ENCODE measurements around the gene CAMK1D.
"Not testable (repeated sequence)": the region's sequence is repeated elsewhere in the genome, so short reads cannot be mapped to it uniquely, and the experiment has no call there.

The CAMK1D gene

DNA sequence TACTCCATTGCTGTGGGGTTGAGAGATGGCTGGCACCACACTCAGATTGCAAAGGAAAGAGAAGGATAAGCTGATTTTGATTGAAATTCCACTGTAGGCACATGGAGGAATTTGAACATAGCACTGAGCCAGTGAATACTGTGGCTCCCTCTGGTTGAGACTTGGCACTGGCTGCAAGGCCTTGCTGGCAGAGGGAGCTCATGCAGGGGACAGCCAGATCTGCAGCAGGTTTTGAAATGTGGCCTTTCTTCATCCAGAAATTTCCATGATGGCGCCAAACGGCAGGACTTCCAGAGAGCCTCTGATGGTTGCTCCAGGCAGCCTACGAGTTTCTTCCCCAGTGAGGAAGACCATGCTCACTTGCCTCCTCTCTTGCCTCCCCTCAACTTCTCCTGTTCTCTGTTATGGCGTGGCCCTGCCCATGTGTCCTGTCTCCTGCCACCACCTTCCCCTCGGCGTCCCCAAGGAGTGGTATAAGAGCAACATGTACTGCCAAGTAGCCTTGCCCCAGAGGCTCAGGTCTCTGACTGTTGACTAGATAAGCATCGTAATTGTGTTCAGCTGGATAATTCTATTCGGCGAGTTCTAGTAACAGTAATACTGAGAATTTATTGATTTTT, 386.6 kb downstream of the CAMK1D start:
- no peak for DNase-seq

DNA sequence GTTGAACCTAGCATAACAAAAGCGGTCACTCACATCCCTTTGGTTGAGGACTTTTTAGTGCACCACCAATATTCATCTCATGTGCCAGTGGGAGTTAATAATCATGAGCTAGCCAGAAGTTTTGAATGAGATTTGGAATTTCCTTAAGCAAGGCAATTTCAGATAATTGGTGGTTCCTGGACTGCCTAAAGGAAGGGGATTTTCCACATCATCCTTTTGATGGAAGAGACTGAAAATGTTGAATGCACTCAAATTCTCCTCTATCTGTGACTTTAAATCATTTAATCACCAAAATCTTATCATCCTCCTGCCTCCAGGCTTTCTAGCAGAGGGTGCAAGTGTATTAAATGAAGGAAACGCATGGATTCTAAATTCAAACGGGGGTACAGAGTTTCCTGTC, 391.5 kb downstream of the CAMK1D start:
- DNase-seq, result no peak

DNA sequence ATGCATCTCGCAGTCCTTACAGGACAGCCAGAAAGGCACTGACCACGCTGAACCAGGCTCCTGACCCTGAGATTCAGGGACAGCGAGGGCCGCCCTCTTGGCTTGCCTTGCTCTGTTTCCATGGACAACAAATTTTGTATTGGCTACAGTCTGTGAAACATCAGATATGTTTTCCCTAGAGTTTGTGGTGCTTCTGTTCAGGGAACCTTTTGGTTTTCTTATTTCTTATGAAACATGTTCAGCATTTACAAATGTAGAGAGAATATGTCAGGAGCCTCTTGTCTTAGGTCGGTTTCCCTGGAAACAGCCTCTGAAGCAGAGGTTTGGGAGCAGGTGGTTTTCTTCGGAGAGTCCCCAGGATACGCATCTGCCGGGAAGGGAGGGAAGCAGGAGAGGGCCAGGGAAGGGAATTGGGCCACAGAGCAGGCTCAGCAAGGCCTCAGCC, 392.0 kb downstream of the CAMK1D start:
- DNase-seq, result no peak

DNA sequence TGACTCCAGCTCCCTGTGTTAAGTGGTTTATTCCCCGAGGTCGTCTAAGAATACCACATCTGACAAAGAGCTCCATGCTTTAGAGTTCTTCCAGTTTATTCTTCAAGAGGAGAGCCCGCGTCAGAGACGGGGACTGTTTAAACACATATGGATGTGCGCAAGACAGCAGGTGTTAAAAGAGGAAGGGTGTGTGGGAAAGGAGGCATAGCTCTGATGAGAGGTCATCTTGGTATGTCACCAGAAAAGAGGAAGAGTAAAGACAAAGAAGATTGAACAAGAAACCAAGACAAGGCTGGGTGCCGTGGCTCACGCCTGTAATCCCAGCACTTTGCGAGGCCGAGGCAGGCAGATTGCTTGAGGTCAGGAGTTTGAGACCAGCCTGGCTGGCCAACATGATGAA, 393.4 kb downstream of the CAMK1D start:
- no peak for DNase-seq

DNA sequence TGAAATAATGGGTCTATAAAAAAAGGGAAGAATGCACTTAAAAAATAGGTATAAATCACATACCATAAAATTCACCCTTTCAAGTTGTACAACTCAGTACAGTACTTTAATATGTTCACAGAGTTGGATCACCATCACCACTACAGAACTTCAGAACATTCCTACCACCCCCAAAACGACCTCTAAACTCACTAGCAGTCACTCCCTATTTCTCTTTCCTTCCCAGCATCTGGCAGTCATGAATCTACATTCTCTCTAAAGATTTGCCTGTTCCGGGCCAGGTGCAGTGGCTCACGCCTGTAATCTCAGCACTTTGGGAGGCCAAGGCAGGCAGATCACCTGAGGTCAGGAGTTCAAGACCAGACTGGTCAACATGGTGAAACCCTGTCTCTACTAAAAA, 394.1 kb downstream of the CAMK1D start:
- DNase-seq, result not testable (repeated sequence)

DNA sequence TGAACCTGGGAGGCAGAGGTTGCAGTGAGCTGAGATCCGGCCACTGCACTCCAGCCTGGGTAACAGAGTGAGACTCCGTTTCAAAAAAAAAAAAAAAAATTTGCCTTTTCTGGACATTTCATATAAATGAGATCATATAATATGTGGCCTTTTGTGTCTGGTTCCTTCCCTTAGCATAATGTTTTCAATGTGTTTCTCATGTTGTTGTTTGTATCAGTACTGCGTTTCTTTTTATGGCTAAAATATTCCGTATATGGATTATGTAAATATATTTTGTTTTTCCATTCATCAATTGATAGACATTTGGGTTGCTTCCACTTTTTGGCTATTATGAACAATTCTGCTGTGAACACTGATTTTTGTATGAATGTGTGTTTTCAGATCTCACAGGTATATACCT, 394.6 kb downstream of the CAMK1D start:
- no peak for DNase-seq

DNA sequence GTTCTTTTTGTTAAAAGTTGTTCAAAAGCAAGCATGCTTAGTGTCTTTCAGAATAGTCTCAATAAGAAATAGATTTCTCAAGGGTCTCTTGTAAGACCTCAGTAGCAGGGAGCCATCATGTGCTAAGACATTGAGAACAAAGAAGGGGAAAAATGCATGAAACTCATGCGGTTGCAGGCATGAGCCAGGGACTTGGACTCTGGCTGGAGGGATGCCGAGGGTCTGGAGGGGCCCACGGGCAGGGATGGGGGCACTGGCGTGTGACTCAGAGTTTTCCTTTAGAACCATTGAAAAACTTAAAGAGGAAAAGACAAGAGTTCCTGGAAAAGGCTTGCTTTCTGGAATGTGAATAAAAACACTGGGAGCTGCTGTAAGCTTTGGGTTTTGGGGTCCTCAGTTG, 398.8 kb downstream of the CAMK1D start:
- no peak for DNase-seq

DNA sequence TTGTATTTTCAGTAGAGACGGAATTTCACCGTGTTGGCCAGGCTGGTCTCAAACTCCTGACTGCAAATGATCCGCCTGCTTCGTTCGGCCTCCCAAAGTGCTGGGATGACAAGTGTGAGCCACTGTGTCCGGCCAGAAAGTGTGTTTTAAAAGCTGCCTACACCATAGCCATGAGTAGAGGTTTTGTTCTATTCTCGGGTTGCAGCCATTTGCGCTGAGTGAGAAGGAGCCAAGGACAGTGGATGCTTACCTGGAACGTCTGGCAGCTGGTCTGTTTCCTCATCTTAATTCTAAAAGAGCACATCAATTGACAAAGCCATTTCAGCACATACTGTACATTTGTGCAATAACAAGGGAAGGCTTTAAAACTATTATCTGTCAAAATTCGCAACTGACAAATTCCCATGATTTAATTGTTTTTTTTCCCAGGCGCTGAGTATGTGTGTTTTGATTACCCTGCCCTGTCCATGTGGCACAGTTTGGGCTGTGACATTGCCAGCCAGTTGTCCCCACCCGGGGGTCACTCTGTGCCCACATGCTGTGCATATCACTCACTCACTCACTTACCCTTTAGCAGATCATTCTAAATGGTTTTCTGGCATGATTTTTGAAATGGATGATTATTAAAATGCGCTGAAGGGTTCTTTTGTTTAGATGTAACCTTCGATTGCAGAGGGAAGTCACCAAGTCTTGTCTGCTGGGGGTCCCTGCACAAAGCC, 400.6 kb downstream of the CAMK1D start:
- DNase-seq, result no peak

DNA sequence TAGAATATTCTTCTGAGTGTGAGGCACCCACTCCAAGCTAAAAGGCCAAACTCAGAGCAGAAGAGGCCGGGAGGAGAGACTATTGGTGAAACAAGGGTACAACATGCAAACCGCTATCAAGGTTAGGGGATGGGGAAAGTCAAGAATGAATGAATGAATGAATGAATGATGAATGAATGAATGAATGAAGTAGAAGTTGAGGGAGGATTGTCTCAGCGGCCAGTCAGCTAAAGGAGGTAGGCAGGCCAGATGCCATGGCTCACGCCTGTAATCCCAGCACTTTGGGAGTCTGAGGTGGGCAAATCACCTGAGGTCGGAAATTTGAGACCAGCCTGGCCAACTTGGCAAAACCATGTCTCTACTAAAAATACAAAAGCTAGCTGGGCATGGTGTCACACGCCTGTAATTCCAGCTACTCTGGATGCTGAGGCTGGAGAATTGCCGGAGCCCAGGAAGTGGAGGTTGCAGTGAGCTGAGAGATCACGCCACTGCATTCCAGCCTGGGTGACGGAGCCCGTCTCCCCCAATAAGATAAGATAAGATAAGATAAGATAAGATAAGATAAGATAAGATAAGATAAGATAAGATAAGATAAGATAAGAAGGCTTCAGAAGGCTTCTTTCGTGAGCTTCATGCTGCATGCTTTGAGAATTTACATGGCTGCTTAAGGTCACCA, 401.3 kb downstream of the CAMK1D start:
- no peak for DNase-seq

DNA sequence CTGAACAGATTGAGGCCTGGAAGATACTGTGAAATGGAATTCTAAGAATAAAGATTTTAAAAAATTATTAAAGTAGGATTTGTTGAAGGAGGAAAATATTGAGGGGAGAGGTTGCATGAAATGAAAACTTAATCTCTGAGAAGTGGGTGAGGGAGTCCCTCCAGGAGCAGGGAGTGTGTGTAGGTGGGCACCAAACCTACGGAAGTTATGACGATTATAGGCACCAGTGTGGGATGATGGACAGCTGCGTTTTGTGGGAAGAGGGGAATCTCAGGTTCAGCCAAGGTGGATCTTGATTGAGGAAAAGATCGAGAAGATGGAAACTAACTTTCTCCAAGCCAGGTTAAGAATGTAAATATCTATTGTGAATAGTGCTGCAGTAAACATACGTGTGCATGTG, 405.7 kb downstream of the CAMK1D start:
- DNase-seq, result no peak

DNA sequence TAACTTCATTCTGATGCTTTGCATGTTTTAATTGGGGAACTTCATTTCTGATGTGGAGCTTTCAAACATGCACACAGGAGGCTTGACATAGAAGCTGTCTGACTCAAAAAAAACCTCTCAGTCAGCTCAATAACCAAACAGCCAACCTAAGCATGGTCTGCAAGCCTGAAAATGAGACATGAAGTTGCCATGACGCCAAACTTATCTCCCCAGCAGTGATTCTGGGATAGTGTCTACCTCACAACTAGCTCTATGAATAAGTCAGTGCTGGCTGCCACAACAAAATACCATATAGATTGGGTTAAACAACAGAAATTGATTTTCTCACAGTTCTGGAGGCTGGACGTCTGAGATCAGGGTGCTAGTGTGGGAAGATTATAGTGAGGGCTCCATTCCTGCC, 408.0 kb downstream of the CAMK1D start:
- no peak for DNase-seq

DNA sequence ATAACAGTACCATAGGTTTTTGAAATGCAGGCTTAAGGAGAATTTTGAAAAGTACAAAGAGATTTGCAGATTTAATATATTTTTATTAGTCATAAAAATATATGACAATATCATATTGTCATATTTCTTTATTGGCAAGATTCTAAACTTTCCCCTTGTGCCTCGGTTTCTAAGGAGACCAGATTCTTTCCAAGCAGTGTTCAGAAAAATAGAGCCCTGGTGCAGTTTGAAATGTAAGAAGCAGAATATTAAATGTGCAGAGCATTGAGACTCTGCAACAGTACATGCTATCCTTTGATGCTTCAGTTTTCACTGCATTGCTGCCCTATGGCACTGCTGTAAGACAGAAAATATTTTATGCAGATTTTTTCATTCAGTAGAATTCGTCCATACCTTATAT, 408.9 kb downstream of the CAMK1D start:
- DNase-seq, result no peak

DNA sequence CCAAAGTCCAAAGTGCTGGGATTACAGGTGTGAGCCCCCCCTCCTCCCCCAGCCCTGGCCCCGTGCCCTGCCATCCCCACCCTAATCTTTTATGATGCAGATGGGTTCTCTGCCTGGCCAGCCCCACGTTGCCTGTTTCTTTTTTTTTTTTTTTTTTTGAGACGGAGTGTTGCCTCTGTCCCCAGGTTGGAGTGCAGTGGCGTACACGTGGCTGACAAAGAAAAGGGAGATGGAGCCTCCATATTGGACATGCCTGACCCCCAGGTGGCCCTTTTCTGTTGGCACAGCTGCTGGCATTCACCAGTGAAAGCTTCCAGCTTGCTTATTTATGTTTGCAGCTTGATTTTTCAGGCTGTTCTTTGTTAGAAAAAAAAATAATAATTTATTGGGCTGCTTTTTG, 416.9 kb downstream of the CAMK1D start:
- no peak for DNase-seq

DNA sequence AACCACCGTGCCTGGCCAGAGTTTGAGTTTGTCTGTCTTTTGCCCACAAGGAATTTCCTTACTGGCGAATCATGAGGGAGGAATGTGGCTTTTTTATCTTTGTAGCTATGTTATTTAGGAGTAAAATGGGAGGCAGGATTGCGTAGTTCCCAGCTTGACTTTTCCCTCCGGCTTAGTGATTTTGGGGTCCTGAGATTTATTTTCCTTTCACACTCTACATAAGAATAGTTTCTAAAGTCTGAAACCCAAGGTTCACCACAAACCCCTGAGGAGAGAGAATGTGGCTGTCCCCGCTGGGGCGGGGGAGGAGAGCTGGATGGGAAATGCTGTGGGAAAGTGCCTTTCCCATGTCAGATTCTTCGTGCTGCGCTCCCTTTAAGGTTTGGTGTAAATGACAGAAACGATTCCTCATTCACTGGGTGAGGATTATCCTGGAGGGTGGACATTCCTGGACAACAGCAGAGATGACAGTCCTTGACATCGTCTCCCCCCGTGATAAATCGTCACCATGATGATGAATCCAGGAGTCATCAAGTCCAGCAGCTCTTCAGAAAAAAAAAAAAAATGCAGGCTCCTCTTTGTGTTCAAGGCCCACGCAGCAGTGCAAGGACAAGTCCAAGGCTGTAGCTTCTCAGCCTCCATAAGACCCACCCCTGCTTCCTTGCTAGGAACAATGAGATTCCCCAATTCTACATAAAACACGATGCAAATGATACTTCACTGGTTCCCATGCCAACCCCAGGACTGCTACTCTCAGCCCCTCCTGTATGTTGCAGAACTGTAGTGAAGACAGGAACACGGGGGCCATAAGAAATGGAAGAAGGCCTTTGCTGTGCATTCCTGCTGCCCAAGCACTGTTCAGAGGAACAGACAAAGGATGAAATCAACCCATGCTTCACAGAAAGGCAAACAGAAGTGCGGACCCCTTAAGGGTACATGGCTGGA, 419.1 kb downstream of the CAMK1D start:
- no peak for DNase-seq

DNA sequence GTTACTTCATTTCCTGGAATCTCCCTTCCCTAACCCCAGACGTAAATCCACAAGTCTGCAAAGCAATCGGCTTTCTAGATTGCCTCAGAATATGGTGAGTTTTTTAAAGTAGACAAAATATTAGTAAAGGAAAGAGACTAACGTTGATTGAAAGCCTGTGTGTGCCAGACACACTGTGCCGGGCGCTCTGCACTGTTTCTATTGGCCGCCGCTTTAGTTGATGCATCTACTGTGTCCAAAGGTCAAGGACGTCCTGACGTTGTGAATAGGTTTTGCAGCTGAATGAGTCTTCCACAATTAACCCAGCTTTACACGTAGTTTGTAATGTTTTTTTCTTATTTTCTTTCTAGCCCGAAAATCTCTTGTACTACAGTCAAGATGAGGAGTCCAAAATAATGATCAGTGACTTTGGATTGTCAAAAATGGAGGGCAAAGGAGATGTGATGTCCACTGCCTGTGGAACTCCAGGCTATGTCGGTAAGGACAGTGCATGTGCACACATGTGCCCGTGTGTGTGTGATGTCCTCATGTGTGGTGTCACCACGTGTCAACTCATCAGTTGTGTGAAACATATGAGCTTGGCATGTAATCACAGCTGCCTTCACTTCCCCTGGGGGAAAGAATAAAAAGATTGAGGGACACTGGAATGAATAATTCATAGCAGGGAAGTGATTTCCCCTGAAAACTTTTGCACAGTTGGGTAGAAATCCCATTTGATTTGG, 420.1 kb downstream of the CAMK1D start:
- no peak for DNase-seq

DNA sequence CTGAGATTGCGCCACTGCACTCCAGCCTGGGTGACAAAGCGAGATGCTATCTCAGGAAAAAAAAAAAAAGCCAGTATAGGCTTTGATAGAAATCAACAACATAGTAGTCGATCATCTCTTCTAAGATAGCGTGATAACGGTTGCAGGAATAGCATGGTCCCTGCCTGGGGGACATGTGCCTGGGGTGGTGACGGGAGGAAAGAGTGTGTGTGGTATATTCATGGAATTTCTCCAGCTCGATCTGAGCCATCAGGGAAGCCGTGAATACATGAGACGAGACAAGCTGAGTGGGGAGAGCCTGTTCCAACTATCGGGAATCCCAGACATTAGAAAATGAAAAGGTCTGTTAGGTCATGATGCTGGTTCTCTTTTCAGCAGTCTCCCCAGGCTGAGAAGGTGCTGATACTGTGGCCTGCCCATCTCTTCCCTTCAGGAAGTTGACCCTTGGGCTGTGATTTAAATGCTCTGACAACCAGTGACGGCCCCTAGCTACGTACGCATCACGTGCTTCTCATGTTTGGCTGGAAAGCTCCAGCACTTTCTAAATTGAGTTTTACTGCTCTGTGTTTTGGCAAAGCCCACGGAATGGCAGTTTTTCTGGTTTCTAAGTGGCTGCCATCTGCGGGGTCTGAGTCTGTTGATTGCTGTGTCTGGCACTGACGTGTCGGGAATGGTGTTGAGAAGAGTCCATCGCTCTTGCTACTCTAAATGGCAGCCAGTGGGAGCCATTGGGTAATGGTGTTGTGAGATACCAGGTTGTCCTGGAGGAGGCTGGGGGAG, 422.8 kb downstream of the CAMK1D start:
- DNase-seq, result no peak

DNA sequence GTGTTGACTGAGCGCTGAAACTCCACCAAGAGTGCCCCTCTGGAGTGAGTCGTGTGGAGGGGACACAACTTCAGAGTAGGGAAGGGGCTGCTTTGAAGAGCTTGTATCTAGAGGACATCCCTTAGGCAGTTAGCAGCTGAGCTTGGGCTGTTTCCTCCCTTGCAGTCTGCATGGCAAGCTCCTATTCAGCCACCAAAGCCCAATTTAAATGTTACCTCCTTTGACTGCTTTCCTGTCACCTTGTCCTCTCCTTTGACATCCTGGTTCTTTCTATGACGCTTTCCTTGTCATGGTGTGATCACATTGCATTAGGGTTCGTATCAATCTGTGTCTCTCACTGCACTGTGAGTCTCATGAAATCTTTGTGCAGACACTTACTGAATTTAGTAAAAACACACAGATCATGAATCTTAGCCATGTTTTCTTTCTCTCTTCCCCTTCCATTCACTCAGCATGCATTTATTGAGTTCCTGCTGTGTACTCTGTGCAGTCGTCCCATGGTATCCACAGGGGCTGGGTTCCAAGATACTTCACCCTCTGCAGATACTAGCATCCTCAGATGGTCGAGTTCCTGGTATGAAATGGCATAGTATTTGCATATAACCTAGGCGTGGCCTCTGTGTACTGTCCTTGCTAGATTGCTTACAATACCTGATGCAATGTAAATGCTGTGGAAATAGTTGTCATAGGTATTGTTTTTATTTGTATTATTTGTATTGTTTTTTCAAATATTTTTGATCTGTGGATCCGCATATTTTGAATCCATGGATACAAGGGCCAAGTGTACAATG, 423.6 kb downstream of the CAMK1D start:
- DNase-seq, result no peak

DNA sequence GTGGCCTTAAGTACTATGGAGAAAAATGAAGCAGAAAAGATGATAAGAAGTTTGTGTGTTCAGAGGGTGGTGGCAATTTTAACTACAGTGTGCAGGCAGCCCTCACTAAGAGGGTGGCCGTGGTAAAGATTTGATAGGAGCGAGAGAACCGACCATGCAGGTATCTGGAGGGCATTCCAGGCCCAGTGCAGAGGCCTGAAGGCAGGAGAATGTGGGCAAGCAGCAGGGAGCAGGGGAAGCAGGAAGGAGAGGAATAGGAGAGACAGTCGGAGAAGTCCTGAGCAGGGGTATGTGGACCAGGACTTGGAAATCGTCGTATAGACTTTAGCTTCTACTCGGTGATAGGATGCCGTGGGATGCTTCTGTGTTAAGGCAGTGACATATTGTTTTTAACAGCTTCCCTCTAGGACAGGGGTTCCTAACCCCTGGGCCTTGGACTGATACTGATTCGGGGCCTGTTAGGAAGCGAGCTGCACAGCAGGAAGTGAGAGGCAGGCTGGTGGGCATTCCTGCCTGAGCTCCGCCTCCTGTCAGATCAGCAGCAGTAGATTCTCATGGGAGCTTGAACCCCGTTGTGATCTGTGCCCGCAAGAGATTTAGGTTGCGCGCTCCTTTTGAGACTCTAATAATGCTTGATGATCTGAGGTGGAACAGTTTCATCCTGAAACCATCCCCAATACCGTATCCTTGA, 425.0 kb downstream of the CAMK1D start:
- no peak for DNase-seq

DNA sequence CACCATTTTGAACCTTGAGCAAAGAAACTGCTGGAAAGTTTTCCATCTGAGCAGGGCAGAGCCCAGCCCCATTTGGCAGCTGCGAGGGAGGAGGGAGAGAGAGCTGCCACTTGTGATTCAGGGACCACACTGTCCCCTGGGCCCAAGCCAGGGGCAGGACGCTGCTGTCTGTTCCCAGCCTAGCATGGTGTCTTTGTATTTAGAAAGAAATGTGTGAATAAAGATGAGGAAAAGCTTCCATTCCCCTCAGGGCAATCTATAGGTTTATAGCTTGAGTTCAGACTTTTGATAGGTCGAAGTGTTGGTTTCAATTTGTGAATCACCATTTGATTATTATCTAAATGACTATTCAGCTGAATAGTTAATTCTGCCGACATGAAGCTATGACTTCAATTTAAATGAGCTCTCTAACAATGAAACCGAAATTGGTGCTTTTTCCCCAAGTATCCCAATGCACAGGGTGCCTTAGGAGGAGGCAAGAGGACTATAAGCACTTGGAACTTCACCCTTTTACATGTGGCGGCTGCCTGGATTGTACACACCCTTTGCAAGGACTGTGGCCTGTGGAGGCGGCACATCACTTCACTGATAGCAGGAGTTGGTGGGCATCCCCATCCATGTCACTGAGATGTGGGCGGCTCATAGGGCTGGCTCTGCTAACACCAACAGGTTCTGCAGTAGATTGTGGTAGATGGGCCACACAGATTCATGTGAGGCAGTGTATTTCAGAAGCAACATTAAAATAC, 428.7 kb downstream of the CAMK1D start:
- DNase-seq, result no peak

All from CD4-positive, alpha-beta T cell treated with Interleukin-17A for 4 hours (primary cell).